Measurements from ENCODE around the gene COX8C. TPM values are rescaled to one million over a fixed set of nuclear protein-coding genes. Genes with fewer than 3 reads are reported as not detected.

Gene COX8C
- total RNA-seq, 1 donor from 2014 or later, result 1.2 TPM

GRCh38 chr14:93317875-93318807, 28.8 kb upstream of the COX8C start:
- DNase-seq (ENCODE audit: low spot score in 2 of 2, unreplicated experiment in 2 of 2), result no peak
- peak overlapping the region; percentile 7 for H3K27ac Mint-ChIP-seq
- H3K4me1 Mint-ChIP-seq, result peaks cover 10% of the 10 kb centered on the region
- H3K9me3 Mint-ChIP-seq, result no peaks in the 10 kb centered on the region
- no peak overlapping the region for H3K4me3 Mint-ChIP-seq
- TF ChIP-seq CTCF (IDR thresholded peaks at IDR 0.05; ENCODE audit: unreplicated experiment), result no peak
- H3K27me3 Mint-ChIP-seq (ENCODE audit: low read depth), result no peaks in the 10 kb centered on the region
- H3K36me3 Mint-ChIP-seq, result peaks cover 3% of the 10 kb centered on the region

- no peak for DNase-seq (ENCODE audit: low spot score in 2 of 2, unreplicated experiment in 2 of 2)
- H3K27ac Mint-ChIP-seq, result no peak overlapping the region
- peaks cover 3% of the 10 kb centered on the region for H3K36me3 Mint-ChIP-seq
- H3K9me3 Mint-ChIP-seq, result no peaks in the 10 kb centered on the region
- no peak overlapping the region for H3K4me3 Mint-ChIP-seq
- no peak for TF ChIP-seq CTCF (IDR thresholded peaks at IDR 0.05; ENCODE audit: unreplicated experiment)
- no peaks in the 10 kb centered on the region for H3K27me3 Mint-ChIP-seq (ENCODE audit: low read depth)
- peaks cover 10% of the 10 kb centered on the region for H3K4me1 Mint-ChIP-seq
These were observed 28.1 kb upstream of the COX8C start for GRCh38 chr14:93318927-93319326.

GRCh38 chr14:93319494-93319893, 27.5 kb upstream of the COX8C start:
- no peak for DNase-seq (ENCODE audit: low spot score in 2 of 2, unreplicated experiment in 2 of 2)
- Mint-ChIP-seq H3K9me3 (no peaks in the 10 kb centered on the region), H3K4me3 (no peak overlapping the region), H3K4me1 (peaks cover 11% of the 10 kb centered on the region), H3K27ac (no peak overlapping the region), H3K36me3 (peaks cover 3% of the 10 kb centered on the region), H3K27me3 (ENCODE audit: low read depth) (no peaks in the 10 kb centered on the region)
- no peak for TF ChIP-seq CTCF (IDR thresholded peaks at IDR 0.05; ENCODE audit: unreplicated experiment)

GRCh38 chr14:93319958-93320357, 27.0 kb upstream of the COX8C start:
- Mint-ChIP-seq H3K27me3 (ENCODE audit: low read depth) (no peaks in the 10 kb centered on the region), H3K4me3 (no peak overlapping the region), H3K36me3 (peaks cover 3% of the 10 kb centered on the region), H3K4me1 (peaks cover 15% of the 10 kb centered on the region), H3K9me3 (no peaks in the 10 kb centered on the region), H3K27ac (peak overlapping the region; percentile 2)
- TF ChIP-seq CTCF (IDR thresholded peaks at IDR 0.05; ENCODE audit: unreplicated experiment), result no peak
- DNase-seq (ENCODE audit: low spot score in 2 of 2, unreplicated experiment in 2 of 2), result no peak

- TF ChIP-seq CTCF (IDR thresholded peaks at IDR 0.05; ENCODE audit: unreplicated experiment), result no peak
- H3K4me1 Mint-ChIP-seq, result peaks cover 15% of the 10 kb centered on the region
- H3K9me3 Mint-ChIP-seq, result no peaks in the 10 kb centered on the region
- H3K36me3 Mint-ChIP-seq, result peaks cover 3% of the 10 kb centered on the region
- H3K27me3 Mint-ChIP-seq (ENCODE audit: low read depth), result no peaks in the 10 kb centered on the region
- DNase-seq (ENCODE audit: low spot score in 2 of 2, unreplicated experiment in 2 of 2), result no peak
- H3K4me3 Mint-ChIP-seq, result no peak overlapping the region
- H3K27ac Mint-ChIP-seq, result no peak overlapping the region
These were observed 26.5 kb upstream of the COX8C start for GRCh38 chr14:93320489-93320888.
